Skin epidermis (tissue), 12 donors: ENCODE results near the gene XCR1.

Experiments used
- H3K27ac ChIP-seq, 21 experiments: fragments of 200-600 bp; sonication (generic) in 11 of 21; one replicate each; pipeline ENCODE4 v1.5.0; 2020; ENCODE audit warnings: mild to moderate bottlenecking in 3 of 21, inconsistent platforms in 2 of 21, moderate library complexity in 2 of 21
- H3K4me3 ChIP-seq, 7 experiments: fragments of 200-600 bp; sonication (generic) in 2 of 7; one replicate each; pipeline ENCODE4 v1.5.0; 2020; ENCODE audit warnings: inconsistent platforms in 2 of 7, mild to moderate bottlenecking in 2 of 7, moderate library complexity in 1 of 7

XCR1 gene

DNA sequence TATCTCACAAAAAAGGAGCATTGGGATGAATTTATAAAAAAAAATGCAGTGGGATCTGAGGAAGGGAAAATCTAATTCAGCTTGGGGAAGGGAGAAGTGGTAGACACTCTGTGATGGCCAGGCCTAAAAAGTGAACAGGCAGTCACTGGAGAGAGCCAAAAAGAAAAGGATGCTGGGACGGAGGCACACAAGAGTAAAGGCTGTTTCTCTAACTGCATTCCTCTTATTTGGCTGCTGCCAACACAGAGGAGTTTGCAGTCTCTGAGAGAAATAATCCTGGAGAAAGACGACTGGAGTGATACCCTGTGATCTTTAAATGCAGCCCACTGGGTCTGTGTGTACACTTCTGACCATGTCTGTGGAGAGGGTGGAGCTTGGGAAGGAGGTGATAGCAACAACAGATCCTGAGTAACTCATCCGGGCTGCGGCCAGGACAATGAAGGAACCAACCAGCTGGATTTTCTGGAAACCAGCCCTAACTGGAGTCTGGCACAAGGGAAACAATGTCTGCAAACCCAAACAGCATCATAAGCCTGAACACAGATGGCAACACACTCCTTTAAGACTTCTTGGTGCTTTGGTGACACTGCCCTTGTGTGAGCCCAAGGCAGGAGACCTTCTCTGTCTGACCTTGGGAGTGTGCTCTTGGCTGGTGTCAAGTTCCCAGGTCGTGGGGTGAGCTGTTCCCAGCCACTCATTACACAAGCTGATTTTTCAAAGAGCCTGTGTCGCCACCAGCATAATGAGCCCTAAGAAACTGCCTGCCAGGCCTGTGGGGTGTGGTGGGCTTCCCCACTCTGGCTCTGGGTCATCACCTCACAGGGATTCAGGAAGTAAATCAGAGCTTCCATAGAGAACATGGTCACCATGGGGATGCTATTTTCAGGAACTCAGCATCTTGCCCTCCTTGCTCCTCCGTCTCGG lies 39.7 kb downstream of the XCR1 start:
- Histone ChIP-seq H3K27ac (peak overlapping the region in 19 of 21 experiments; percentile 4 to 80 (median 52)), H3K4me3 (no peak overlapping the region)

DNA sequence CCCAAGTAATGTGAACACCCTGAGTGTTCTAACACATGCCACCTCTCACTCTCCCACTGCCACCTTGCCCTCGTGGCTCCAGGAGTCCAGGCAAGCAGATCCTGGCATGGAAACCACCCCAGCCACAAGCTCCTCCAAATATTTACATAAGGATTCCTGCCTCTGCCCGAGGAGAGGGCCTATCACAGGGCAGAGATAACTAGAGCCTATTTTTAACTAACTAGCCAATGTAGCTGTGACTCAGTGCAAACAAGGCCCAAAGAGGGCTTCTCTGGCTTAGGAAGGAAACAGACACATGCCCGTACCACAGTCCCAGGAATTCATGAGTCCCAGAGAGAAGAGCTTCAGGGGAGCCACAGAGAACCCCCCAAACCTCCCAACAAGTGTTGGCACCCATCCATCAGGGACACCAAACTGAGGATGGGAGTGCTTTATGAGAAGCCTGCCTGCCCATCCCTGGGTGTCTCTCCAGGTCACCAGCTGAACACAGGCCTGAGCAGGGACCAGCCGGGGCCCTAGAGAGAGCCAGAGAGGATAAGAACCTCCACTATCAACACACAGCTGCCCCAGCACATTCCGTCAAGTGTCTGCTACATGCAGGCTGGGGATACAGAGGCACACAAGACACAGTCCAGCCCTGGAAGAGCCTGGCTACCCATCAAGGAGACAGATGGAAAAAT lies 40.8 kb downstream of the XCR1 start:
- peak overlapping the region in 16 of 21 experiments; percentile 3 to 80 (median 44) for H3K27ac ChIP-seq
- H3K4me3 ChIP-seq: no peak overlapping the region

DNA sequence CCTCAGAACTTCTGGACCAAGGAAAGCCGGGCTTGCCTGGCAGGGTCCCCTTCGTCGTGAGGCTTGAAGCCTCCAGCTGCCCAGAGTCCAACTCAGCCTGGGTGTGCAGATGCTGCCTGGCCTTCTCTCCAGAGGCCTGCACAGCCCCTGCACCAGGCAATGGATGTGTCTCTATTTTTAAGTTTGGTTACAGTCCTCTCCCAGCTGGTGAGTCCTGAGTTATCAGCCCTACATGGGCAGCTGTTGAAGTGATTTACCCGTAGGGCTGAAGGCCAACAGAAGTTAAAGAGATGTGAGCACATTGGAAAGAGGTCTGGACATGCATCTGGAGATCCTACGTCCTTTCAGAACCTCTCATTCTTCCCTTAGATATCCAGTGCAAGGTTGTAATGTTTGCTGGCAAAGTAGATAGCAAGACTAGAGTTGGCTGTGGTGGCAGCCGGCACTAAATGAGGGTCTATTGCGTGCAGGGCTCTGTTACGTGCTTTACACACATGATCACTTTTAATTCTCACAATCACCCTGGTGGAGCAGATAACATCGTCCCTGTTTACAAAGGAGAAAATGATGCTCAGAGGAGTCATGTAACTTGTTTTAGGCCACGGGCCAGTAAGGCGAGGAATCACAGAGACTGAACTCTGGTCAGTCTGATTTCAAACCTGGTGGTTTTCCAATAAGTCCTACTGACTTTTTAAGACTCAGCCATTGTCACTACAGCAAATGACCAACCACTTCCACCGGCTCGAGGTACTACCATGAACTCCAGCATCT lies 41.6 kb downstream of the XCR1 start:
- H3K27ac ChIP-seq: peak overlapping the region in 10 of 21 experiments; percentile 18 to 80 (median 49)
- no peak overlapping the region for H3K4me3 ChIP-seq

DNA sequence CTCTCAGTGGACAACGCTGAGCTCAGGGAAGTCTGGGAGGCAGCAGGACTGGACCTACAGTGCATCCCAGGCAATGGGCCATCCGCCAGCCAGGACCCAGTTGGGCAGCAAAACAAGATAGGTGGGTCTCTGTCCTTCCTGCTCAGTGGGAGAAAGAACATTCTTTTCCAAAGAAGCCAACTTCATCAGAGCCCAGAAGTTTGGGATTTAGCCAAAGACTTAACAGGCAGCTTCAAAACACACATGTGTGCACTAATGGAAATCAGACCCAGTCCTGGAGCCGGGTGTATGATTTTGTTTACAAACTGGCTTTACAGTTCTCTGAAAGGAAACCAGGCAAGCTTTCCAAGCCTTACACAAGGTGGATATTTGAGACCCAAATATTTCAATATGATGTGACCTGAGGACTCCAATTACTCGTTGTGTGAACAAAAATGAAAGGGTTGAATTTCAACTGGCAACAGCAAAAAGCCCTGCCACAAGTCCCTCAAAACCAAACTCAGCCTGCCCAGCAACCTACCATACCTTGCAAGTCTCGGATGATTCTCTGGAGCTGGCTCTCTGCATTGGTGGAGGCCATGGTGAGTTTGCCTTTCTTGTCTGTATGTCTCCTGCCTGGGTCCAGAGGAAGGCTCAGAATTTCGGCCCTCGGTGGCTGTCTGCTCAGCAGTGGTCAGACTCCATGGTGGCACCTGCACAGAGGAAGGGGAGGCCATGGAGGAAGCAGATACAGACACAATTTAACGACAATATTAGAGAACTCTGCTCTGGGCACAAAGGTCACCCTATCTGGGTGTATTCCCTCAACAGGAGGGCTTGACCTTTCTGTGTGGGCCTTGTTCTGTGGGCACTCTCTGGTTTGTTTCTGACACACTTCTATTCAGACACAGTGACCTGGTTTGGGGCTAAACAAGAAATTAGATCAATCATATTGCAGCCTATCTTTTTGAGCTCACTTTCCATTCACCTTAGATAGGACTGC lies 42.7 kb downstream of the XCR1 start:
- no peak overlapping the region for H3K4me3 ChIP-seq
- H3K27ac ChIP-seq: peak overlapping the region in 10 of 21 experiments; percentile 7 to 56 (median 28)

DNA sequence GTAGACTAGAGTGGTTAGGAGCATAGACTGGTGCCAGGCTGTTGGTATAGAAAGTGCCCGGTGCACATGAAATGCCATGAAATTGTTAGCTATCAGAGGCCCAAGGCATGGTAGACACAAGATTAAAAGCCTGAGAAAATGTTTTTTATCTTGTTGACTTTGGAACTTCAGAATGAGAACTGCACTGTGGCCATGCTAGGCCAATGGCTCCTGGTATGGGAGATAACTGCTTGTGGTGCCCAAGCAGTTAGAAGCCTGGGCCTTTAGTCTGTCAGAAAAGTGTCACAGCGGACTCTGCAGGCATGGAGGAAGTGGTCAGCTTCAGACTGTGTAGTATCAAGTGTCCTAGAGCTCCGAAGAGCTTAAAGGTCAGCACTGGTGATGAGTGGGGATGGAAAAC lies 43.5 kb downstream of the XCR1 start:
- no peak overlapping the region for H3K4me3 ChIP-seq
- peak overlapping the region in 4 of 21 experiments; percentile 23 to 56 (median 38) for H3K27ac ChIP-seq

DNA sequence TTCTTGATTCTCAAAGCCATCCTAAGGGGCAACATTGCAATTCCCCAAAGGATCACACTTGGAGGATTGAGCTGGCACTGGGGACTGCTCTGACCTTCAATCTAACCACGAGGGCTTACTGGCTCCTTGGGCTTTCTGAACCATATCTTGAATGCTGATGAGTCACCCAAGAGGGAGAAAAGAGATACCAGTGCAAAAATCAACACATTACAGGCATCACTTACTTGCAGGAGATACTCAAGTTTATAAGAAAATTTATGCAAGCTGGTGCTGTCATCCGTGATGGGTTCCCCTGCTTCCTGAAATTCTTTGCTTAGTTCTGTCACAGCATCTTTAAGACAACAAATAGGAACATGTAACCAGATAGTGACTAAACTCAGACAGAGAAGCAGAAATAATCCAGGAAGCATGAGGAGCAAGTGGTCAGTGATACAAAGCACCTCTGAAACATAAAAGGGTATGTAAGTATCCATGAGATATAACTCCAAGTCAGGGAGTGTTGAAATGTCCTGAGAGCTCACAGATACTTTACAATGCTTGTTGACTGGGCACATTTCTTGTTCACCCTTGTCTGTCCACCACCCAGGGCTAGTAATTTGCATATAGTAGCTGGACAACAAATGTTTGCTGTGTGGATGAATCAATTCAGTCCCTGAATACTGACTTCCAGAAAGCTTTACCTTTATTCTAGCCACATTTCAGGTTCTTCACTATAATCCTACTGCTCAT lies 45.8 kb downstream of the XCR1 start:
- no peak overlapping the region for H3K4me3 ChIP-seq
- peak overlapping the region in 7 of 21 experiments; percentile 20 to 87 (median 52) for H3K27ac ChIP-seq

DNA sequence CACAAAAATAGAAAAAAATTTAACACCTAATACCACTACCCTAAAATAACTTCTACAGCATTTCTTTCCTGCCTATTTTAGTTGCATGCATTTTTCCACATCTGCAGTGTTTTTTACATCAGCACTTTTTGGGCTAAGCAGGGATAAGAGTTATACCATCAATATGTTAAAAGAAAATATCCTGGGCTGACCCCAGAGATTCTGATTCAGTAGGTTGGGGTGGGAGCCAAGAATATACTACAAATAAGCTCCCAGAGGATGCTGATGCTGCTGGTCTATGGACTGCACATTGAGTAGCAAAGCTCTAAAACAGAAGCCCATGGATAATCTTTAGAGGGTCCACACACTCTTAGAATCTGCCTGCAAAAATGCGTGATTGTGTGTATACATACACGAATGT lies 46.5 kb downstream of the XCR1 start:
- H3K27ac ChIP-seq: peak overlapping the region in 7 of 21 experiments; percentile 20 to 87 (median 52)
- no peak overlapping the region for H3K4me3 ChIP-seq

DNA sequence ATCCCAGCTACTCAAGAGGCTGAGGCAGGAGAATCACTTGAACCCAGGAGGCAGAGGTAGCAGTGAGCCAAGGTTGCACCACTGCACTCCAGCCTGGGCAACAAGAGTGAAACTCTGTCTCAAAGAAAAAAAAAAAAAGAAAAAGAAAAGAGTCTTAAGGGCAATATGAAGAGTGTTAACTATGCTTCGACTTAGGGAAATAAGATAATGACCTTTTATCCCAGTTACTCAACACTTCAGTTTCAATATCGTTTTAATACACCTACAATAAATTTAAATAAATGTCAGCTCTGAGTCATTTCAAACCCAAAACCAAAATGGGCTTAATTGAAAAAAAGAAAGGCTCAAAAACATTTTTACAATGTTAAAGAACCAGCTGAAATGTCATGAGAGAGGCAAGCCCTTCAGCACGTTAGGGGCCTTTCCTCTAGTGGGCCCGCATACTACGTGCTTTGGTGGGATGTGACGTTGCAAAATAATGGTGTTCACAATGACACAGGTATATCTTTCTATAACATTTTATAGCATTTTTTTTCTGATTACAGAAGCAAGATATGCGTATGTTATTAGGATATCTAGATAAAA lies 47.0 kb downstream of the XCR1 start:
- H3K4me3 ChIP-seq: no peak overlapping the region
- peak overlapping the region in 13 of 21 experiments; percentile 2 to 87 (median 52) for H3K27ac ChIP-seq

DNA sequence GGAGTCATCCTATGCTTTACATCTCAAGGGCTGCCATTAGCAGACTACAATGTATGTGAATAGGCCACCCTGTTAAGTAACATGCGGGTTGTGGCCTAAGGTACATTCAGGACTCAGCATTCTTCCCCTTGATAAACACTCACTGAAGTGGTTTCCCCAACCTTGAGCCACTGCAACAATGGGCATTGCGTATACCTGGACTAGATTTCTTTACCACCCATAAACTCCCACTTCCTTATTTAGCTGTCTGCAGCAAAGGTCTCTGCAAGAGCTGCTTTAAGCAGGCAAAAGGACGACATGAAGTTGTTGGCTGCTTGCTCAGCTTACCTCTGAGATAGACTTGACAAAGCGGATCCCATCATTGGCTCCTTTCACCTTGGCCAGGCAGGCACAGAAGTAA lies 47.9 kb downstream of the XCR1 start:
- H3K27ac ChIP-seq: peak overlapping the region in 14 of 21 experiments; percentile 2 to 87 (median 50)
- H3K4me3 ChIP-seq: no peak overlapping the region

DNA sequence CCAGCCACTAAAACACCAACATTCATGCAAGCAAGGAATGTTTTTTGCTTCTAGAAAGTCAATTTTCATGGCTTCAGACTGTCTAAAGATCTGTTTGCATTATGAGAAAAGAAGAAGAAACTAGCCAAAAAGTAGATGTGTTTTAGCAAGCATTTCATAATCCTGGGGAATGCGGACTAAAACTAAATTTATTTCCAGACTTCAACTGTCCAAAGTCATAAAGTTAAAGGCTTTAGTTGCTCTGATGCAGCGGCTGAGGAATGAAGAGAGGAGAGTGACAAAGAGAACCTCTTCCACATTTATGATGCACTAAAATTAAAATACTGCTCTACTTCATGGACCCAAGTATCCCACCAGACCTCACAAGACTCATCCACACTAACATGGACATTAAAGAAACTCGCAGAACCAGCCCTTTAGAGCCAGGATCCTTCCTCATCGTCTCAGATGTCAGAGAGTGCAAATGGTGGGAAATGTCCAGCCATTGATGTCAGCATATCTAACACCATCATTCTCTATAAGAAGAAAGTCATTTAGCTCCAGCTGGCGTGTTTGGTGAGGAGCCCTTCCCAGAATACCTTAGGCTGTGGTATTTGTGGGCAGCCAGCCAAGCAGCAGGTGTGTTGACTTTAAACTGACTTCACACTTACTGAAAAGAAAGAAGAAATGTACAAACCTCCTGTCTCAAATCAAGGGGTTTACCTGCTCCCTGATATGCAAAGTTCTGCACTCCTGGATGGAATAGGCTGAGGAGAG lies 49.1 kb downstream of the XCR1 start:
- Histone ChIP-seq H3K4me3 (no peak overlapping the region), H3K27ac (peak overlapping the region in 14 of 21 experiments; percentile 3 to 90 (median 54))

DNA sequence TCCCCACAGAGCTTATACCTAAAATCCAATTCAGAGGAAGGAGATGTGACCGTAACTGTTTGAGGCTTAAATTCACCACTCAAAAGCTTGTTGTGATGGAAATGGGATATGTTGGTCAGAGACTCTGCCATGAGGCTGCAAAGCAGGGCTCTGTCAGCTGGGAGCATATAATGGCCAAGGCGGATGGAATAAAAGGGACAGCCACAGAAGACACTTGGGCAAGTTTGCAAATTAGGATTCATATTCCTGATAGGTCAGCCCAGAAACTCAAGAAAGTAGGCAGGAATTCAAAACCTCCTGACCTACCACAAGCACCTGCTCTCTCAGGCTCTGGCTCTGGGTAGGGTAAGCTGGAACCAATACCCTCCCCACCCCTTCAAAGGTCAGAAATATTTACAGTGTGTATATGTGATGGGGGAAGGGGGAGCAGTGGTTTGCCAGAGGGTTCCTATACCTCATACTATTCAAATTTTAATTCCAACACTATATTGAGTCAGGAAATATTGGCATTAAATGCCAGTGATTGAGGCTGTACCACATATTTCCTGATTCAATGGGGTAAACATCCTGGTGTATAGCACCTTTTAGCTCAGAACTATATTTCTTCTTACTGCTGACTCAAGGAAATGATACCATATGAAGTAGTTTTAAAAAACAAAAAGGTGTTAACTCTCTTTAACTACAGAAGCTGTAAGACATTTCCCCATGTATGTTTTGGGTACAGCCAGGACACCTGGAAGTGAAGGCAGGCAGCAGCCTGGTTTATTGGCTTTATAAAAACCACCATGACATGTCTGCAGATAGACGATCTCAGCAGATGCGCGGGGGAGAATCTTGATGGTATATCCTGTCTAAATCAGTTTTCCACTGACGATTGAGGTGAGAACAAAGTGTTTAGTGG lies 50.8 kb downstream of the XCR1 start:
- Histone ChIP-seq H3K4me3 (no peak overlapping the region), H3K27ac (peak overlapping the region in 17 of 21 experiments; percentile 2 to 90 (median 52))

DNA sequence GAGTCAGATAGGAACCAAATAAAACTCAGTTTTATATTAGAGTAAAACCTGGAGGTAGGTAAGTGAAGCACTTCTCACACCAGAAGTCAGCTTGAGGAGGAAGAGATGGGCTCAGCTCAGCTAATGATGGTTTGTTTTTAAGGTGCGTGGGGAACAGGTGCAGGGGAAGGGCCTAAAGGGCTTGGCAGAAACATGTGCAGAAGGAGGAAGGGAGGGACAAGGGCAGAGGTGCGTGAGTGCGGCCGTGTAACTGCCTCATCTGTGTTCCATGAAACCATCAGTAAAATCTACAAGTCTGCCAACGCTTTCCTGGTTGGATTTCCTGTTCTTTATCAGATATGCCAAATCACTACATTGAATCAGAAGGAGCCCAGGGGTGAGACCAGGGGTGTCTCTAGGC lies 51.6 kb downstream of the XCR1 start:
- no peak overlapping the region for H3K4me3 ChIP-seq
- peak overlapping the region in 16 of 21 experiments; percentile 2 to 90 (median 55) for H3K27ac ChIP-seq

DNA sequence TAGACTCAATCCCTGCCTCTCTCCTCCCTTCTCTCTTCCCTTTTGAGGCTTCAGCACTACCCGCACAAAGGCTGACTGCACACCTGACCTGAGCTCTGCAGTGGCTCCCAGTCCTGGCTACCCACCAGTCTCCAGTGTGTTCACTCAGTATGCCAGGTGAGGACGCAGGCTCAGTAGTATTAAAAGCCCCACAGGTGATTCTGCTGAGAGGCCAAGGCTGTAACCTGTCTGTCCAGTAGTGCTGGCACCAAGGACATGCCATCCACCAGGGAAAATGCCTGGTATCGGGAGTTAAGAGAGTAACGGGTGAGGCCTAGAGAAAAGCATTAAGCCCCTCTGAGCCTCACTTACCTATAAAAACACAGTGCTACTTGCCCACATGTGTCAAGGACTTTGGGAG lies 52.6 kb downstream of the XCR1 start:
- Histone ChIP-seq H3K4me3 (no peak overlapping the region), H3K27ac (peak overlapping the region in 9 of 21 experiments; percentile 31 to 90 (median 77))

DNA sequence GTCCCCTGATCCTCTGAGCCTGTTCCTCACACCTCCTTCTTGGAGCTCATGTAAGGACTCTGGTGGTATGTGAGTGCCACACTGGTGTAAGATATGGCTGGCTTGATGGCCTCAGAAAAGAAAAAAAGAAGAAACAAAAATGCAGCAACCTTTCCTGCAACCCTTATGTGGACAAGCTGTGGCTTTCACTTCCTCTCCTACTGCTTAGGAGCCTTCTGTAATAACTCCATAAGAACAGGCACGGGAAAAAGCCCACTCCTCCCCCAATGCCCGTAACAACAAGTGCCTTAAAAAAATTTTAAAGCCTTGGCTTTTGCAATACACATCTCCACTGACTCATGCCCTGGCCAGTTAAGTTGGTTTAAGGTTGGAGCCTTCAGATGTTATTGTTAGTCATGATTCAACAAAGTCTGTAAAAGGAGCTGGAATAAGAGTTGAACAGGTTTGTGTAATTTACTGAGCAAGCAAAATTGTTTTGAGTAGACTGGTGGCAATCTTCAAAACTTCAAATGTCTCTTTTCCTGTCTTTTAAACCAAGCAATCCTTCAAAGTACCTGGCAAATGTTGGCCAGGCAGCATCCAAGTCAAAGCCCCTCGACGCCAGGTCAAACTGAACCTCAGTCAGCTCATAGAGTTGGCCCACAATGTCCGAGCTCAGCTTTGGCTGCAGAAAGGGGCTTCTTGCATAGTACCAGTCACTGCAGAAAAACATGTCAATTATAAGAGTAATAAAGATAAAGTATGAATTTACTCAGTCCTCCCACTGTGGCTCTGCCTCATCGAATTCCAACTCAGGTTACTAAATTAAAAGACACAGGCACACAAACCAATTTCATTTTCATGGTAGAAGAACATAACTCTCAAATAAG lies 54.5 kb downstream of the XCR1 start:
- Histone ChIP-seq H3K27ac (peak overlapping the region in 12 of 21 experiments; percentile 14 to 87 (median 46)), H3K4me3 (no peak overlapping the region)

DNA sequence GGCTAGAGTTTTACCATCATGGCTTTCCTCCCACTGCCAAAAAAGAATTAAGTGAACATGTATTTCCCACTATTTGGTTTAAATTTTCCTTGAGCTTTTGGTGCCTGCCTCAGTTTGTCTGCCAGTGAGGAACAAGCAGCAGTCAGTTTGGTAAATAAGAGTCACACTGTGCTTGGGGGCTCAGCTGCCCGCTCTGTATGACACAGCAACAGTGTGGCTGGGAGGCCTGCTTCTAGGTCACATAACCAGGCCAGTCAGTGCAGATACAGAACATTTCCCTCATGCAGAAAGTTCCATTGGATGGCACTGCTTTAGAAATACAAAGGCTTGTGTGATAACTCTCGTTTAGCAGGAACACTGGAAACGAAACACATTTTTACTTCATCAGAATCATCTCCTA lies 57.3 kb downstream of the XCR1 start:
- H3K27ac ChIP-seq: peak overlapping the region in 2 of 21 experiments; percentile 17 to 35
- no peak overlapping the region for H3K4me3 ChIP-seq
